ENCODE data around the gene HIVEP3.

The HIVEP3 gene

DNA sequence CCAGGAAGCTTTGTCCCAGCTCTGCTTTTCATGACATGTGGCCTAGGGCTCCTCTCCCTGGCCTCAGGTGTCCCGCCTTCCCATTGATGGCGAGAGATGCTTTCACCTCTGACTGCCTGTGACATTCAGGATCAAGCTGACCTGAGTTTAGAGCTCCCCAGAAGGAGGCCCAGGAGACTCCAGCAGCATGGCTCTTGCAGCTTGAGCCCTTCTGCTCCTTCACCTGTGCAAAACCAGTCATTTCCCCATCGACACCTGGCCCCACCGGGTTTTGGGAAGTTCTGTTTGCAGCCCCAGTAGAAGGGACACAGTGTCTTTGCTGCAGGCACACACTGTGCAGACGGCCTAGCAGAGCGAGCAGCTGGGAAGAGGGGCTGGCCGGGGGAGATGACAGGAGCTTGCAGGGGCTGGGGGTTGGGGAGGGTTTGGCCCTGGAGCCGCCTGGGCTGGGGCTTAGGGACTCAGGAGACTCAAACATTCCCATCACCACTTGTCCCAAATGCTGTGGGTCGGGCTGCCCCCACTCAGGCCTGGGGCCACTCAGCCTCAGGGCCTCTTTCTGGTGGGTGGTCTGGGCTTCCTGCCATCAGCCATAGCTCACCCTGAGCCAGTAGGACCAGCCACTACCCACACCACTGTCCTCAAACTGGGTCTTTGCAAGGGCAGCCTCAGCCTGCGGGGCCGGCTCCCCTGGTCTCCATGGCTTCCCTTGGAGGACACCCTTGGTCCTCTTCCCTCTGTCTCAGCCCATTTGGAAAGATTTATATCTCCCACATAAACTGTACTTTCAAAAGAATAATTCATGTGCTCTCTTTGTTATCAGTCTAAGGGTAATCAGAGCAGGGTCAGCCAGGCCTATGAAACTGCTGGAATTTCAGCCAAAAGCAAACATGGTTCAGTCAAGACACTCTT lies 430.4 kb downstream of the HIVEP3 start:
- no peak for DNase-seq

DNA sequence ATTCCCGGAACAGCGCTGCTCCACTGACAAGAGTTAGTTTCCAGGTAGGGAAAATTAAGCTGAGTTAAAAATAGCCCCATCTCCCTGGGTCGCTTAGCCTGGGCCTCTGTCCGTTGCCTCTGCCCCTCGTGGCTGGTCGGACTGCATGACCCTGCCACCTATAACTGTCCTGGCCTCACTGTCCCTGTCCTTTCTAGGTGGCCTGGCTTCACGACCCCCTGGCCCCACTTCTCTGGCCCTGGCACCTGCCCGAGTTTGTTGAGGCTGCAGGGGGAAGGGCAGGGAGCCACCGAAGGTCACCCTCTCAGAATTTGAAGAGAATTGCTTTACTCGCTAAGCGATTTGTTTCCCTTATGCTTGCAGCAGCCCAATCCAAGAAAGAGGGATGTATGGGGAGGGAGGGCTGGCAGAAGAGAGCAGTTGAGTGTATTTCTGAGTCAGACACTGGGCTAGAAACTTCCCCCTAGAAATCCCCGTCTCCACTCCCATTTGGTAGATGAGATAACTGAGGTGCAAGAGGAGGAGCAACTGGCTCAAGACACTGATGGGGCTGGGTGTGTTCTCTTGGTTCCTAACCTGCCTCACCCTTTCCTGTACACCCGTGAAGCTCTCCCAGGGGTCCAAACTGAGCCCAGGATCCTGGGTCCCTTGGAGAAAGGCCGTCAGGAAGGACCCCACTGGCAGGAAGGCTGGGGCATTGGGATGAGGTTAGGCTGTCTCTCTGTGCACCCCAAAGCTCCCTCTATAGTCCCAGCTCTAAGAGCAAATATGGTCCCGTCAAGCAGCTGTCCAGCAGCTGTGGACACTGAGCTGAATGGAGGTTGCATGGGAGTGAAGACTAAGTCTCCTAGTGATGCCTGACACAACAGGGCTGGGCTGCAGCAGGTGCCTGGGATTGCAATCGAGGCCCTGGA lies 431.3 kb downstream of the HIVEP3 start:
- no peak for DNase-seq

DNA sequence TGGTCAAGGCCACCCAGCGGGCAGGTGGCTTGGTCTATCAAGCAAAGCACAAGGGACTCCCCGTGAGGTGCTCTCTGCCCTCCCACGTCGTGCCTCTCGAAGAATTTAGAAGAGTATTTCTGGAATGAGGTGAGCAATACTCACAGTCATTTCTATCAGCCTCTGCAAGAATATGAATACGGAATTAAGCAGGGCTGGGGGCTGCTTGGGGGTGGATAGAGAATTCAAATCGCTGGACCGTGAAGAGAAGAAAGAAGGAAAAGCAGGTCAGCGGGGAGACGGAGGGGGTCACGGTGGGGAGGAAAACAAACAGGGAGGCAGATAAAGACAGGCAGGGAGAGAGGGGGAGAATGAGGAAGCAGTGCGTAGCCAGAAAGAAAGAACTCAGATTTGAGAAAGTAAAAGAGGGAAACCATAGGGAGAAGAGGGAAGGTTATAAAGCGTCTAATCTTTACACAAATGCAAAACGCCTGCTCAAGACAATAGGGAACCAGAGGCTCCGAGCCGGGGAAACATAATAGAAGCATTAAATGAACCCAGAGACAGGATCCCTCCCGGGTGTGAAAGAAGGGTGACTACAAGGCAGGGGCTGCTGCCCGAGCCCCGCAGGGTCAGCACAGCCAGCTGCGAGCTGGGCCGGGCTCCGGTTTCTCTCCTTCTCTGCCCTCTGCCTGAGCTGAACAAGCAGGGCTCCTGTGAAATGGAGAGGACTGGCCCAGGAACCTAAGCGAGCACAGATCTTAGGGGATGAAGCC lies 432.2 kb downstream of the HIVEP3 start:
- no peak for DNase-seq

DNA sequence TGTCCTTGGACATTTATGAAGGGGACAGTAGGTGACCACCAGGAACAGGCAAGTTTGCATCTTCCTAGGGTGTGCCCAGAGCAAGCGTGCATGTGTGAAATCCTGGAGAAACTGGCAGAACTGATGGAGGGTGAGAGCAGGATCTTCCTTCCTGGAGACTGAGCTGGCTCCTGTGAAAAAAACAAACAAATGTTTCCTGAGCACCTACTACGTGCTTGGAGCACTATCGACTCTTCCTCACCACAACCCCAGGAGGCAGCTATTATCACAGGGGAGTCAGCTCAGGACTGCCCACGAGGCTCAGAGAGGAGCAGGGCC lies 432.7 kb downstream of the HIVEP3 start:
- no peak for DNase-seq

DNA sequence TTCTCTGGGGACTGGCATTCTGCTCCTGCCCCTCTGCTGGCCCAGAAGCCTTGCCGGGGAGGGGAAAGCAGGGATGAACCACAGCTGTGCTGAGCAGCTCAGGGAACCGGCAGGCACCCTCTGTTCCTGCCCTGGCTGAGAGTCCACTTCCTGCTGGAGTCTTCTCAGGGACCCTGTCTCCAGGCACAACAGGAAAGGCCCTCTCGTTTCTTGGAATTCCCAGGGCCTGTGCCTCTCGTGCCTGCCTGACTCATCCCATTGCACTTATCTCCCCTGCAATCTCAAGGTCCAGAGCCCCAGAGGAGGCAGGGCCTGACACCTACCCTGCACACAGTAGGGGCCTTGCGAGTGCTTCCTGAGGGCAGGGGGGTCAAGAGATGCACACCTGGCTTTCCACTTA lies 433.1 kb downstream of the HIVEP3 start:
- no peak for DNase-seq

DNA sequence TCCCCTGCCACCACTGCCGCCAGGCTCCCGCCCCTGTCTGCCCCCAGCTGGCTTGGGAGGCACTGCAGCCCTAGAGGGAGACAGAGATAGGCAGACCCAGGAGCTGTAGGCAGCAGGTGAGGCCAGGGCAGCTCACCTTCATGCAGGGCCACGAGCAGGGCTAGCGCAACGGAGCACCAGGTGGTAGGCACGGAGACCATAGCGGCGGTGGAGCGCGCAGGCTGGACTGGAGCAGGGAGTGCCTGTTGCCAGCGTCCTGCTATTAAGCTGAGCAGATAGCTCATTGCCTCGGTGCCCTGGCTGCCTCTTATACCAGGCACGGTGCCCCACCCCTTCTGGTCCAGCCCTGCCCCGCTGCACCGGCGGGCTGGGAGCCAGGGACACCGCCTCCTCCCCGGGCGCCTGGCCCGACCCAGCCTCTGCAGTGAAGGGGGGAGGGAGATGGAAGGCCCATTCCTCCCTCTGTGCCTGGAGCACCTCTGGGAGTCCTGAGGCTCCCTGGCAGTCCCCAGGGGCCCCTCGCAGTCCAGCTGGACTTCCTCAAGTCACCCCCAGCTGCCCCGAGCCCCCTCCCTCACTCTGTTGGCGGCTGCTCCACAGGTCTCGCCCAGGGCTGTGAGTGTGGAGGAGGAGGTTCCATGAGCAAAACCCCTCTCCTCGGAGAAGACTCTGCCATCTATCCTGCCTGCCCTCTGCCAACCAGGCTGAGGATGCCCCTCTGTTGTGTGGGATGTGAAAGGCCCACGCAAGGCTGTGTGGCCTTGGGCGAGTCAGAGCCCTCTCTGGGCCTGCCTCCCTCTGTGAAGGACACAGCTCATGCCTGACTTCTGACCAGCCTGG lies 434.1 kb downstream of the HIVEP3 start, which contains the start of gene EDN2:
Gene EDN2 (minus strand): TSS at position 282 of the 840 bp plus-strand sequence. CDS start 82 bp downstream, at position 200.
- DNase-seq: no peak

DNA sequence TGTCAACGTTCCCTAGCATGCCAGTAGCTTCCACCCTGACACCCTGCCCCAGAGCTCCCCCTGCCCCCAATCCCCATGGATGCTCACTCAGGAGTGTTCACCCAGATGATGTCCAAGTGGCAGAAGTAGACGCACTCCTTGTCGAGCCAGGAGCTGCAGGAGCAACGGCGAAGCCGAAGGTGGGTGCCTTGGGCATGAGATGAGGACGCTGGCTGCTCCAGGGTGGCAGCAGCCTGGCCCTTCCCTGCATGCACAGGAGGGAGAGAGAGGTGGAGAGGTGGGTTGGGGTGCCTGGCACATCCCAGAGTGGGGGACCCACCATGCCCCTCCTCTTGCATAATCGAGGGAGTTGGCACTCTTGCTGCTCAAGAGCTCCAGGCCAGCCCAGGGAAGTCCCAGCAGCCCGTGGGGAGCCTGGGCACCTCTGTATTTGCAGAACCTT lies 434.7 kb downstream of the HIVEP3 start:
- DNase-seq: no peak

DNA sequence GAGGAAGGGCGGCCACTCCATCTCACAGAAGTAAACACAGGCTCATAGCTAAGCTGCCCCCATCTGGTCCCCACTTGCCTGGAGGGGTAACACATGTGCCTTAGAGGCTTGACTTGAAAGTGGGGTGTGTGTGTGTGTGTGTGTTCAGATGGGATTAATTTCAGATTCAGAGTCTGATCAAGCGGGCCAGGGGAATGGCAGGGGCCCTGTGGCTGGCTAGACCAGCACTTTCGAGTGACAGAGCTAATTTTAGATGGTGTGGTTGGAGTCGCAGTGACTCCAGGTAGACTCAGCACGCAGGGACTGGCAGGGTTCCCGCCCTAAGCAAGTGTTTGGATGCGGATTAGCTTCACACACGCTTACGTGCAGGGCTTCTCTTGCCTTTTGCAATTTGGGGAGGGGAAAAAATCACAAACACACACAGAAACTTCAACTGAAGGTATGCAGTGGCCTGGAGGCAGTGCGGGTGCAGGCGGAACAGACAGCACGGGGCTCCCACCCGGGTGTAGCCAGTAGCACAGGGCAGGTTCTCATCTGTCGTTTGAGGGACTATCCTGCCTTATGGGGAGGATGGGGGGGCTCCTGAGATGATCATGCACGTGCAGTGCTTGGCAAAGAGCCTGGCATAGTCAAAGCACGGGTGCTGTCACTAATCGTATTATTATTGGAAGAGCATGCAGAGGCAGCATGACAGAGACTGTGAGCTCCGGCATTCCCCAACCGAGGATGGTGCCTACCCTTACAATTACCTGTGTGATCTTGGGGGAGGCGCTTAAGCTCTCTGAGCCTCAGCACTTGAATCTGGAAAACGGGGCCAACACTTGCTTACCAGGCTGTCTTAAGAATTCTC lies 435.5 kb downstream of the HIVEP3 start:
- no peak for DNase-seq

DNA sequence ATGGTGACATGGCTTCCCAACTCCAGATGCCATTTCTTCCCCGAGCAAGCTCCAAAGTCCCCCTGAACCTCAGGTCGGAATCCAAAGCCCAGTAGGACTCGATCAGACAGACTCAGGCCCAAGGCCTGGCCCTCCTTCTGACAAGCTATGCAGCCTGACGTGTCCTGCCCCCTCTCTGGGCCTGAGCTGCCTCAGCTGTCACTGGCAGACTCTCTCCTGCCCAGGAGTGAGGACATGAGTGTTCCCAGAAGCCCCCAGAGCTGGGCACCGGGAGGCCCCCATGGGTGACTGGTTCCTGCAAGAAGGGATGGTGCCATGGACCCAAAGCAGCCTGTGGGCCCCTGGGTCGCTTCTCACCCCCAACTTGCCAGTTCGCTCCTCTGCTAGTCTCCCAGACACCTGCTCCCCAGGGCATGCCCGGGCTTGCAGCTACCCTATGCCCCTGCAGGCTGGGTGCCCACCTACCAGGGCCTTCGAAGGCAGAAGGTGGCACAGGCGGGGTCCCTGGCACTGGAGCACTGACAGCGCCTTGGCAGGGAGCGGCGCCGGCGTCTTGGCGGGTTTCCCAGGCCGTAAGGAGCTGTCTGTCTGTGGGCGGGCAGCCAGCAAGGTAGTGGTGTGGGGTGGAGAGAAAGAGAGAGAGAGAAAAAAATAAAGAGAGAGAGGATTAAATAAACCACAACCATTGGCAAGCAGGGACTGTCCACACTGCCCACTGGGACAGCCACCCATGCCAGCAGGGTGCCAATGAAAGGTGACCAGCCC lies 436.5 kb downstream of the HIVEP3 start:
- DNase-seq: no peak

DNA sequence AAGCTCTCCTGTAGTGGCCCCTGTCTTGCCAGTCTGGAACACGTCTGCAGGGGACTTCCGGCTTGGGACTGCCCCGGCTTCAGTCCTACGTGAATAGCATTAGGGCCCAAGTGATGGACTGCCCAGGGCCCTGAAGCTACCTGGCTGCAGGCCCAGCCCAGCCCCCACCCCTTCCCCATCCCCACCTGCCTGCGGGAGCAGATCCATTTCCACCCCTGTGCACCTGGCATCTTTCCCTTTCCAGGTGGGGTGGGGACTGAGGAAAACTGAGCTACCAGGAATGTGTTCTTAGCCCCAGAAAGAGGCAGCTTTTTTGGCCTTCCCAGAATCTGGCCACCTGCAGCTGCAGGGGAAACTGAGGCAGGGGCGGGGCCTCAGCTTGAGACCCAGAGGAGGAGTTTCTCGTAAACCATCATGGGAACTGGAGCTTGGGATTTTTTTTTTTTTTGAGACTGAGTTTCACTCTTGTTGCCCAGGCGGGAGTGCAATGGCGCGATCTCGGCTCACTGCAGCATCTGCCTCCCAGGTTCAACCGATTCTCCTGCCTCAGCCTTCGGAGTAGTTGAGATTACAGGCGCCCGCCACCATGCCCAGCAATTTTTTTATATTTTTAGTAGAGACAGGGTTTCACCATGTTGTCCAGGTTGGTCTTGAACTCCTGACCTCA lies 437.5 kb downstream of the HIVEP3 start:
- DNase-seq: no peak

DNA sequence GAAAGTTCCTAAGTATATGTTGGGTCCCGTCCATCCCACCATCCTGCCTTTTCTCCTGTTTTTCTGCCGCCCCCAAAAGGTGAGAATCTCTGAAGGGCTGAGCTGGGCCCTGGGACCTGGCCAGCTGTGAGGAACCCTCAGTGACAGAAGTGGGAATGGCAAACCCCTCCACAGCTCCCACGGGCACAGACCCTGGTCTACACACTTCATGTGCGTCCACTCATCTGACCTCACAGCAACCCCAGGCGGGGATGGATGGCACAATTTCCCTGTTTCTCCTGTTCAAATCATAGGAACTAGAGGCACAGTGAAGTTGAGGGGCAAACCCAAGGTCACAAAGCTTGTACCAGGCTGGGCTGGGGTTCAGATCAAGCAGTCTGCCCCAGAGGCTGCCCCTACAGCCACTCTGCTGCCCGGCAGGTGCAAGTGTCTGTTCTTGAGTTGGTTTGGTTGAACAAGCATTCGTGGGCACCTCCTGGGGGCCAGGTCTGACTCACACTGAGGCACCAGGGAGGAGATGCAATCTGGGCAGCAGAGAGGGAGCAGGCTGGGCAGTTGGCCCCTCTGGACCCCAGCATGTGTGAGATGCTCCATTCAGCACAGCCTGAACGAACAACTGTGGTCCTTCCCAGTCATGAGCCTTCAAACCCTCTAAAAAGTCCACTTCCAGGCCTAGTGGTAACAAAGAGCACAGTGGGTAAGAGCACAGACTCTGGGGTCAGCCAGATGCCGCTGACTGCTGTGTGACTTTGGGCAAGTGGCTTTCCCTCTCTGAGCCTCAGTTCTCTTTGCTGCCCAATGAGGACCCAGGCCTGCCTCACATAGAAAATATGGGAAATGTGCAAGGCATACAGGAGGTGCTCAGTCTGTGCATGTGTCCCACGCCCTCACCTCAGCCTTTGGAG lies 438.3 kb downstream of the HIVEP3 start:
- no peak for DNase-seq

DNA sequence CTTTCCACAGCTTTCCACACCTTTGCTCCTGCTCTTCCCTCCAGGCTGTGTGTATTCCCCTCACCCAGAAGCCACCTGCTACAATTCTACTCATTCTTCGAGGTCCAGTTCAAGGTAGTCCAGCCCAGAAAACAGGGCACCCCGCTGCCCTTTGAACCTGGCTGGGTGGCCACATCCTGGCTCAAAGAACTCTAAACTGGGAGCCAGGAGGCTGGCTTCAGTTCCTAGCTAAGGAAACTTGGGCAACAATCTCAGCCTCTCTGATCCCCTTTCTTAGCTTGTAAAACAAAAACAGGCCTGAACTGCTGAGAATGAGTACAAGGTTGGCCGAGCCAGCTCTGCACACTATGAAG lies 438.9 kb downstream of the HIVEP3 start:
- no peak for DNase-seq

DNA sequence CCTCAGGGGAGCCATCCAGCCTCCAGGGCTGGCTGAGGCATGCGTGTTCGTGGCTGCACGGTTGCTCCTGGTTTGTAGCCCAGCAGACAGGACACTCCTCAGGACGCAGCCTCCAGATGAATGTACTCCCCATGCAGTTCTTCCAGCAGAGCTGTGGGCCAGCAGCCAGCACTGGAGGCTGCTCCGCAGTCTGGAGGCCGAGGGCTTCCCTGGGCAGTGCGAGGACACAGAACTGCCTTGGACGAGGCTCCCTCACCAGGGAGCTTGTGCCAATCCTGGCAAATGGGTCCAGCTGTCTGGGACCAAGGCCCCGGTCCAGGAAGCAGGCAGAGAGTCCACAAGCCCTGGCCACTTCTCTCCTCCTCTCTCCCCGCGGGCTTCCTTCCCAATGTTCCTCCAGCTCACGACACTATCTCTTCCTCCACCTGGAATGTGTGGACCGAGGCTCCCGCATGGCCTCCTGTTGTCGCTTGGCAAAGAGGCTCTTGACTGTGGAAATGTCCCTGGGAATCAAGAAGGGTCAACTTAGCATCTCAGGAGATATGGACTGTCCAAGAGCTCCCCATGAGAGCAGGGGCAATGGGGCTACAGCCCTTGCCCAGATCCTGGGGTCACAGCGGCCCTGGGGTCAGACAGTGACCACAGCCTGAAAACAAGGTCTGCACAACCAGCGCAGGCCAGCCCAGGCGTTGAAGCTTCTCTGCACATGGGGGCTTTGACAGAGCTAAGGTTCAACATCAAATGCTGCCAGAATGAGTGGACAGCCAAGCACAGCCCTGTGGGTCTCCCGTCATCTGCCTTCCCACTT lies 439.5 kb downstream of the HIVEP3 start:
- DNase-seq: no peak

DNA sequence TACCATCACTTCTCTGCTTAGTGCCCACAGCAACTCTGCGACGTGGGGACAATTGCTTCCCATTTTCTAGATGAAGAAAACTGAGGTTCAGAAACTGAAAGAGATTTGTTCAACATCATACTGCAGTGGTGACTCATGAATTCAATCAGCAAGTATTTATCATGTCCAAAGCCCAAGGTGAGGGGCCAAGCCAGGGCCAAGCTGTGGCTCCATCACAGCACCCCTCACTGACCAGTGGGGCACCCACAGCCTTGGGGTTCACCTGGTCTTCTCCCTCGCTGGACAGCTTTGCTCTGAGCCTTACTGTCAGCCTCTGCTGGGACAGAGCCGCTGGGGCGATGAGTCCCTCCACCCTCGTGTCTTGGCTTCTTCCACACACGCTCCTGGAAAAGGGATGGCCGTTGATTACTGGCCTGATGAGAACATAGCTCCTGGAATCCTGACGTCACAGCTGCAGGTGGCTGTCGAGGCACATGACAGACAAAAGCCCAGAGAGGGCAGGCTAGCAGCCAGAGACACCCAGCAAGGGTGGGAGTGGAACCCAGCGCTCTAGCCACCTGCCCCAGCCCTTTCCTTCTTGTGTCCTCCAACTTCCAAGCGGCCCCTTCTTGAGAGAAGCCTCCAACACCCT lies 440.5 kb downstream of the HIVEP3 start:
- no peak for DNase-seq

DNA sequence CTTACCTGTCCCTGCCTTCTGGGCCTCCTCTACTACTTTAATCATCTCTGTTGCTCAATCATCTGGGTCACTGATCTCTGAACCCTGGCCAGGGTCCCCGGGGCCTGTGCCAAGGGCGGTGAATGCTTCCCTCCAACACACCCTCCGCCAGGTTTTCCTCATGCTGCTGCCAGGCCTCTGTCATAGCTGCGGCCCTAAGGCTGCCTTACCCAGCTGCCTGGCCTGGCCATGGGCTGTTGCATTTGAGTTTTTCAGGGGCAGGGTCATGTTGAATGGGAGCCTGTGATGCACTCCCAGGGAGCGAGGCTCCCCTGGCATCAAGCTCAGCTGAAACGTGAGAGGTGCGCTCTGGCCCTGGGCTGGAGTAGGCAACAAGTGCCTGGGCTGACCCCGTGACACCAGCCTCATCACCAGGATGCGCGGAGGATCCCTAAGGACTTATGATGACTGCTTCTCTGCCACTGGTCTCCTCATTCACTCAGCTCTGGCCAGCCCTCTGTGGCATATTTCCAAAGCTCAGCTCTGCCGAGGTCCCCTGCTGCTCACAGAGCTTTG lies 441.8 kb downstream of the HIVEP3 start:
- no peak for DNase-seq

DNA sequence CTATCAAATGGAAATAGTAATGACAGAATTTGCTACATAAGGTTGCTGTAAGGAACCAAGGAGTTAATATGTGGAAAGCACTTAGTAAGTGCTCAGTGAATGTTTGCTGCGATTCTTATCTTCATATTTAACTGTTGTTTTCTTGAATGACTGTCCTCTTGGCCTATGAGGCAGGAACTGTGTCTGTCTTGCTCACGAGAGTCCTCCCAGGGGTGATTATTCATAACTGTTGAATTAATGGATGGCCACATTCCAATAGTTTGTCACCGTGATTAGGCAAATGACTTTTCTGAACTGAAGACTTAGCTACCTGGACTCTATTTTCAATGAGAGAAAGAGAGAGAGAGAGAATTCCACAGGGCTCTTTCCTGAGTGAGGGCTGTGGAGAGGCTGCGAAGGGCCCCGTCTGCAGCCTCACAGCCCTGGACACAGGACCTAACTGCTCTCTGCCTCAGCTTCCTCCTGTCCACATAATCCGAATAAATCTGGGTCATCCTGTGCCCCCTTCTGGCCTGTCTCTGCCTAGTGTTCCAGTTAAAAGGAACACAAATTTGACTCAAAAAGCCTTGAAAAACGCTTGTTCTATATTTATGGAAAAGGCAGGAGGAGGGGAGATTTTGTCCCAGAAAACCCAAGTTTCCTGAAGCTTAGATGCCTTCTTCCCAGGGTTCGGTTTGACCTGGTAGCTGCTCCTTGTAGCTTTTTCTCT lies 442.7 kb downstream of the HIVEP3 start:
- DNase-seq: no peak
